Pancreas (tissue), 10 donors: ENCODE measurements around the gene MAPKAPK2. TPM values are rescaled to one million over a fixed set of nuclear protein-coding genes. Genes with fewer than 3 reads are reported as not detected.
A peak's percentile ranks its signal among the peaks of the same experiment; 100 is the strongest.

Experiments
- ATAC-seq, 4 donors: fragments of 200-7000 bp; cut with Tn5 transposase; one replicate each; pipeline versions ENCODE4 v1.8.0 to v1.9.1; 2020; ENCODE audit warnings: mild to moderate bottlenecking in 4 of 4, moderate library complexity in 4 of 4
- DNase-seq, 6 donors: peaks; one replicate each; pipeline ENCODE4 v3.0.0-alpha.2; 2020
- FAIRE-seq: peaks from 2 replicates; lab custom pipeline; 2012; peaks lifted over from hg19 to GRCh38; lab: Jason Lieb, UNC
- H3K27ac ChIP-seq, 4 donors: fragments of 200-600 bp; sonication (generic); 1 replicate in 3 of 4; 2 replicates in 1 of 4; pipeline versions ENCODE4 v1.5.0 to v1.8.0; 2020
- H3K27me3 ChIP-seq, 4 donors: fragments of 200-600 bp; one replicate each; pipeline ENCODE4 v1.8.0; 2021
- H3K36me3 ChIP-seq, 3 donors: fragments of 200-600 bp; sonication (generic) in 1 of 3; one replicate each; pipeline versions ENCODE4 v1.5.0 to v1.8.0; 2020 to 2021
- H3K4me1 ChIP-seq, 3 donors: fragments of 200-600 bp; one replicate each; pipeline ENCODE4 v1.8.0; 2021
- H3K4me3 ChIP-seq, 4 donors: fragments of 200-600 bp; sonication (generic) in 2 of 4; one replicate each; pipeline versions ENCODE4 v1.5.0 to v1.8.0; 2020 to 2021
- H3K9me3 ChIP-seq, 4 donors: fragments of 200-600 bp; one replicate each; pipeline ENCODE4 v1.8.0; 2021
- CTCF ChIP-seq, 4 donors: fragments of 200-600 bp; sonication (generic) in 3 of 4; IDR thresholded peaks; one replicate each; pipeline versions ENCODE4 v1.5.0 to v1.8.0; 2021; ENCODE audit warnings: antibody characterized with exemption in 4 of 4
- WGBS, 2 donors: extraction: QIAGEN DNeasy Blood & Tissue Kit; methylation state at CpG; one replicate each; pipeline ENCODE4 v1.1.7; 2013; 5-methylcytosine and 5-hydroxymethylcytosine counted together
- intact Hi-C, 3 donors: fragments of 100-400 bp; cut with DNase I; formaldehyde crosslinking; loops; one replicate each; pipeline versions ENCODE4 v1.11.1 to v1.14.2; 2022
- polyA plus RNA-seq, 2 donors: library from polyadenylated mRNA; stranded (reverse); fragments of 200-250 nt; gene quantifications; one replicate each; pipeline ENCODE4 v1.2.3, GENCODE V29; 2013
- total RNA-seq, 6 donors: library from RNA; stranded (reverse); fragmentation: NEBNext Ultra II Directional in 4 of 6; extraction: Animal tissue kit (Norgen Biotek cat#: 25700) in 4 of 6; gene quantifications; one replicate each; pipeline versions ENCODE4 v1.2.1 to v1.2.4, GENCODE V29; 2021 to 2023
- donor health status: healthy with polysubstance abuse.
- donor health status: DM: no; HTN: no; CAD: no; lungs with moderate emphysema.
- donor health status: DM: no; HTN: no; CAD: no.
- donor health status: control.
- donor health status: control.
- donor health status: Bipolar disorder and iron deficiency.
- donor health status: DM: yes; HTN: yes; CAD: no.
- donor health status: DM: no; HTN: no; CAD: no.
- donor health status: DM: no; HTN: no; CAD: no.
- donor health status: DM: yes; HTN: yes; CAD: no.

The MAPKAPK2 gene
- total and polyA plus RNA-seq, 8 donors = 28.3 to 55.7 (median 35.1) TPM

DNA sequence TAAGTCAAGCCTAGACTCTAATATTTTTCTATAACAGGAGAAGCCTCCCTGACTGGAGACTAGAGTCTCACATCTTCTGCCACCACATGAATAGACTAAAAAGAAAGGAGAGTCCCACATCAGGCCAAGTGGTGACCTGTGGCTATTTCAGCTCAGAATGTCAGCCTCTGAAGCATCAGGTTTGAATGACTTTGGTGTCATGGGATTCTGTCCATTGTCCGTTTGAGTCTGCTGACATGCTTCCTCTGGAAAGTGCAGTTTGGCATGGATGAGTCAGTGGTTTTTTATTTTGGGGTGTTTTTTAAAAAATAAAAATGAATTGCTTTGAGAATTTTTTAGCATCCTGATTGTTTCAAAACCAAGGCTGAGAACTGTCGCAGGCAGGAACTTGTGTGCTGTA lies 29.9 kb upstream of the MAPKAPK2 start:
- no peak for ATAC-seq
- TF ChIP-seq CTCF (IDR thresholded peaks at IDR 0.05) = no peak
- intact Hi-C loops = no loop called here
- Histone ChIP-seq H3K36me3 (no peaks in the 10 kb centered on the region), H3K4me3 (no peak overlapping the region), H3K9me3 (no peaks in the 10 kb centered on the region), H3K27ac (peak overlapping the region in 3 of 4 donors; percentile 53 to 77 (median 62)), H3K4me1 (peaks cover 9 to 31% (median 31%) of the 10 kb centered on the region in 3 donors), H3K27me3 (no peaks in the 10 kb centered on the region)
- FAIRE-seq = no peak
- DNase-seq = no peak
- 80 to 84% methylated on average over 2 of the region's 2 CpGs for WGBS, 2 donors

GRCh38 chr1:206655471-206655882 lies 29.2 kb upstream of the MAPKAPK2 start:
- DNase-seq = peak in 4 of 6 donors; percentile 46 to 62 (median 54)
- peak in 2 of 4 donors; percentile 11 to 21 for ATAC-seq

DNA sequence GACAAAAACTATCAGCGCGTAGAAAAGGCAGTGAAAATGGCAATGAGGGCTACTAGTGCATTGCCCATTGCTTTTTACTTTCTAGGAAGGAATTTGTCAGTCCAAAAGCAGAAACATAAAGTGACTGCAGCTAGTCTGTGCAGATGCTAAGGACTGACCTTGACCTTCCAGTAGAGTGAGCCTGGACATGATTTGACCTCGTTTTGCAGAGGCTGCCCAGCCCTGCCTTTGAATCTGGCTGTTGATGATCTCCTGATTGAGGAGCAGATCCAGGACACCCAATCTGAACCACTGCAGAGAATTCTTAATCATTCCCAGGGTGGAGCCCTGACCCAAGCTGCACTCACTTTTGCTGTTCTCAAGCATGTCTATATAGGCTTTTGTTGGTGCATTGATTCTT lies 27.8 kb upstream of the MAPKAPK2 start:
- 72 to 78% methylated on average over 3 of the region's 3 CpGs for WGBS, 2 donors
- intact Hi-C loops = no loop called here
- FAIRE-seq = no peak

More at GRCh38 chr1:206655471-206655882, 29.2 kb upstream of the MAPKAPK2 start:
- 38 to 42% methylated on average over 4 of the region's 4 CpGs for WGBS, 2 donors
- no peaks in the 10 kb centered on the region for H3K27me3 ChIP-seq
- TF ChIP-seq CTCF (IDR thresholded peaks at IDR 0.05) = no peak
- intact Hi-C loops = no loop called here
- no peak for FAIRE-seq
- no peaks in the 10 kb centered on the region for H3K36me3 ChIP-seq
- H3K4me3 ChIP-seq = no peak overlapping the region
- peak overlapping the region in 3 of 4 donors; percentile 22 to 77 (median 62) for H3K27ac ChIP-seq
- H3K9me3 ChIP-seq = no peaks in the 10 kb centered on the region
- H3K4me1 ChIP-seq = peaks cover 15 to 35% (median 34%) of the 10 kb centered on the region in 3 donors

GRCh38 chr1:206657751-206658150 lies 27.0 kb upstream of the MAPKAPK2 start:
- Histone ChIP-seq H3K4me1 (peaks cover 15 to 22% (median 20%) of the 10 kb centered on the region in 3 donors), H3K9me3 (no peaks in the 10 kb centered on the region), H3K27ac (no peak overlapping the region), H3K27me3 (no peaks in the 10 kb centered on the region), H3K4me3 (no peak overlapping the region), H3K36me3 (no peaks in the 10 kb centered on the region)
- DNase-seq = no peak
- 73 to 76% methylated on average over 6 of the region's 6 CpGs for WGBS, 2 donors
- TF ChIP-seq CTCF (IDR thresholded peaks at IDR 0.05) = no peak
- ATAC-seq = no peak
- intact Hi-C loops = no loop called here
- FAIRE-seq = no peak

More for the DNA sequence above, 27.8 kb upstream of the MAPKAPK2 start:
- H3K4me1 ChIP-seq = peaks cover 15 to 28% (median 25%) of the 10 kb centered on the region in 3 donors
- no peaks in the 10 kb centered on the region for H3K36me3 ChIP-seq
- ATAC-seq (no peak), DNase-seq (no peak)
- TF ChIP-seq CTCF (IDR thresholded peaks at IDR 0.05) = no peak
- no peak overlapping the region for H3K27ac ChIP-seq
- H3K27me3 ChIP-seq = no peaks in the 10 kb centered on the region
- H3K4me3 ChIP-seq = no peak overlapping the region
- H3K9me3 ChIP-seq = no peaks in the 10 kb centered on the region

- intact Hi-C loops = no loop called here
- DNase-seq = peak in 1 of 6 donors; percentile 33
- TF ChIP-seq CTCF (IDR thresholded peaks at IDR 0.05) = peak in 3 of 4 donors; percentile 14 to 34 (median 30)
- peaks cover 15 to 22% (median 20%) of the 10 kb centered on the region in 3 donors for H3K4me1 ChIP-seq
- WGBS, 2 donors = 78 to 79% methylated on average over 22 of the region's 22 CpGs
- H3K4me3 ChIP-seq = no peak overlapping the region
- no peaks in the 10 kb centered on the region for H3K9me3 ChIP-seq
- no peaks in the 10 kb centered on the region for H3K27me3 ChIP-seq
- no peak for ATAC-seq
- FAIRE-seq = no peak
- no peaks in the 10 kb centered on the region for H3K36me3 ChIP-seq
- H3K27ac ChIP-seq = peak overlapping the region in 2 of 4 donors; percentile 86
Observed at GRCh38 chr1:206658264-206658980, 26.3 kb upstream of the MAPKAPK2 start.
